Activated effector memory CD4-positive, alpha-beta T cell treated with anti-CD3 and anti-CD28 coated beads, Interleukin-2, amount 50 U/mL, for 16 hours (primary cell): ENCODE measurements around the gene JAK1.
"Not testable (repeated sequence)": the region's sequence is repeated elsewhere in the genome, so short reads cannot be mapped to it uniquely, and the experiment has no call there.

Experiments
- DNase-seq: peaks from one replicate; pipeline ENCODE4 v3.0.0-alpha.2; 2020

JAK1 gene

DNA sequence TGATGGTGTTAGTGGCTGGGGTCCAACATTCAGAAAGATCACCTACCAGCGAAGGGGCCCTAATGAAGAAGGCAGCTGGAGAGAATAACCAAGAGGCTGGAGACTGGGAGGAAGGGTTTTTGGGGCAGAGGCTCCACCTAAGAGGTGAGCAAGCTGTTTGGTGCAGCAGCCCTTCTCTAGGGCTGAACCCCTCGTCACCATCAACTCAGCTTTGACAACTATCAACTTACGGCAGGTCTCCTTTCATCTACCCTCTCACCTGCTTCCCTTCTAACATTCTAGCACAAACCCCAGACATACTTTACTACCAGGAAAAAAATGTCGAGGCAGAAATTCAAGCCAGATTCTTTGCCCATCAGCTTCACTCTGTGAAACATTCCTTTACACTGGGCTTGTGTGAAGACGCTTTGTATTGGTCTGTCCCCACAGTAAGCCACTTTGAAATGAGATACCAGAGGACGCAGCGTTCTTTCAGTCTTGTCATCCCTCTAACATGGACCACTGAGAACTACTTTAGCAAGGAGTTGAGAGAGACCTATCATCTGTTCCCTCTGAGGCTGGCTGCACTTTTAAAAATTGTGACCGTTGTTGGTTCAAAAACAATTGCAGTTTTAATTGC, 136.8 kb downstream of the JAK1 start:
- no peak for DNase-seq

DNA sequence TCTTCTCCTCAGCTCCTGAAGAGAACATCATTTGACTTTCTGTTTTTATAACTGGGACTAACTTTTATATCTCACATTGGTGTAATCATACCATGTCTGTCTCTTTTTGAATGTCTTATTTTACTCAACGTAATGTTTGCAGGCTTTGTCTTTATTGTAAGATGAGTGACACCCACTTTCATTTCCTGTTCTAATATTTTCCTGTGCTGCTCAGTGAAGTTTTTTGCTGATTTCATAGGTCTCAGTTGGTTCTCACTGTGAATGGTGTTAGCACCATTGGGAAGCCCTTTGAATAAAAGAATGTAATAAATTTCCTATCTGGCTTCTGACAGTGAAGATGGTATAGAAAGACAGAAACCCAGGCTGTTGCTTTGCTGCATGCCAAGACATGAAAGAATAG, 137.5 kb downstream of the JAK1 start:
- no peak for DNase-seq

DNA sequence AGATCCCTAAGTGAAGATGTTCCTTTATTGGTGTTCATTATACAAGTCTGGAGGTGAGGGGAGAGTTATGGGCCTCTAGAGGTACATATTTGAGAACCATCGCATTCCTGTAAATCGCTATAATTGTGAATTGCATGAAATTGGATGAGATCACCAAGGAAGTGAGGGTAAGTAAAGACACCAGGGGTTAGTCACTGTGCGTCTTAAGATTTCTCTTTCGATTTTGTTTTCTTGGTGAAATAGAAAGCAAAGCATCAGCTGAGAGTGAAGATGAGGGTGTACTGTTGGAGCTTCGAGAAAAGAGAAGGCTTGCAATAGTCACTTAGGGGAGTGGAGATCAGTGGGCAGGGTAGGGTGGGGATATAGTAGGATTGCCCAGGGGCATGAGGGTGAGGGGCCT, 139.4 kb downstream of the JAK1 start:
- no peak for DNase-seq

DNA sequence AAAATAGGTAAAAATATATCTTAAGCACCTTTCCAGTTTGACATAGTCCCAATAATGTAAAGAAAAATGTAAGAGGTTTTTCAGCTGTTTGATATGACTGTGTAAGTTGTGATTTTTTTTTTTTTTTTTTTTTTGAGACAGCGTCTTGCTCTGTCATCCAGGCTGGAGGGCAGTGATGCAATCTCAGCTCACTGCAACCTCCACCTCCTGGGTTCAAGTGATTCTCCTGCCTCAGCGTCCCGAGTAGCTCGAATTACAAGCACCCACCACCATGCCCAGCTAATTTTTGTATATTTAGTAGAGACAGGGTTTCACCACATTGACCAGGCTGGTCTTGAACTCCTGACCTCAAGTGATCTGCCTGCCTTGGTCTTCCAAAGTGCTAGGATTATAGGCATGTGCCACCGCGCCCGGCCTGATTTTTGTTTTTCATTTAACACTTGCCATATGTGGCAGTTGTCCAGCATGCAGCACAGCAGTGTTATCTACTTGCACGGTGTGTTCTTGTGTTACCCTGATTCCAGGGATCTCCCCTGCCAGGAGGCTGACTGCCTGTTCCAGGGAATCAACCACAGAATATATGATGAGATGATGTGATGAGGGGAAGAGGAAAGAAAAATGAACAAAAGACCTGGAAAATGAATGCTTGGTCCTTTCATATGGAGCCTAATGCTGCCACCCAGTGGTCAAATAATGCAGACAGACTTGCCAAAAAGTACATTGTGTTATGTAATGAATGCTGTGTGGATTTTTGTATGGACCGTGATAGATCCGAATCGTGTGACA, 142.5 kb downstream of the JAK1 start:
- DNase-seq = peak; percentile 77

DNA sequence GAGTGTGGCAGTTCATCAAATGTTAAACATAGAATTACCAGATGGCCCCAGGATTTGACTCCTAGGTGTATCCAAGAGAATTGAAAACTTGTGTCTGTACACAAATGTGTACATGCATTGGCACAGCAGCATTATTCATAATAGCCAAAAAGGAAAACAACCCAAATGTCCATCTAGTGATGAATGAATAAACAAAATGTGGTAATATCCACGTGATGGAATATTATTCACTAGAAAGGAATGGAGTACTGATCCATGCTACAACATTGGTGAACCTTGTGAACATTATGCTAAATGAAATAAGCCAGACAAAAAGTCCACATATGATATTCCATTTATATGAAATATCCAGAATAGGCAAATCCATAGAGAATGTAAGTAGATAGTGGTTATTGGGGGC, 143.7 kb downstream of the JAK1 start:
- no peak for DNase-seq

DNA sequence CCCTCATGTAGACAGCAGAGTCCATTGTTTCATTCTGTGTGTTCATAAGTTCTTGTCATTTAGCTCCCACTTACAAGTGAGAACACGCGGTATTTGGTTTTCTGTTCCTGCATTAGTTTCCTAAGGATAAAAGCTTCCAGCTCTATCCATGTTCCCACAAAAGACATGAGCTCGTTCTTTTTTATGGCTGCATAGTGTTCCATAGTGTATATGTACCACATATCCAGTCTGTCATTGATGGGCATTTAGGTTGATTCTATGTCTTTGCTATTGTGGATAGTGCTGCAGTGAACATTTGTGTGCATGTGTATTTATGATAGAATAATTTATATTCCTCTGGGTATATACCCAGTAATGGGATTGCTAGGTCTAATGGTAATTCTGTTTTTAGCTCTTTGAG, 145.8 kb downstream of the JAK1 start:
- not testable (repeated sequence) for DNase-seq

DNA sequence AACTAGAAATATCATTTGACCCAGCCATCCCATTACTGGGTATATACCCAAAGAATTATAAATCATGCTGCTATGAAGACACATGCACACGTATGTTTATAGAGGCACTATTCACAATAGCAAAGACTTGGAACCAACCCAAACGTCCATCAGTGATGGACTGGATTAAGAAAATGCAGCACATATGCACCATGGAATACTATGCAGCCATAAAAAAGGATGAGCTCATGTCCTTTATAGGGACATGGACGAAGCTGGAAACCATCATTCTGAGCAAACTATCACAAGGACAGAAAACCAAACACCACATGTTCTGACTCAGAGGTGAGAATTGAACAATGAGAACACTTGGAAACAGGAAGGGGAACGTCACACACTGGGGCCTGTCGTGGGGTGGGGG, 149.0 kb downstream of the JAK1 start:
- DNase-seq = not testable (repeated sequence)

DNA sequence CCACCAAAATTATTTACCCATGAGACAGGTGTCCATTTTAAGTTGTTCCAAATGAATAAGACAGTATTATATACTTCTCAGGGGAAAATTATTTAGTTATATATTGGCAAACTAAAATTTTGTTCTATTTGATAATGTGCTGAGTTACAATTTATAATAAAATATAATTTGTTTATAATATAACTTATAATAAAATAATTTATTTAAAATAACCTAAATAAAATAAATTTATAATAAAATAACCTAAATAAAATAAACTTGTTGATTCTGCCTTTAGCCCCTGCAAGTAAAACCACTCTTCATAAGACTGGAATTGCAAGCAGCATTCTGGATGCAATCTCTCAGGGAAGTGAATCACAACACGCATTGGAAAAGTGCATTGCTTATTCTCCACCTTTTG, 151.9 kb downstream of the JAK1 start:
- no peak for DNase-seq

DNA sequence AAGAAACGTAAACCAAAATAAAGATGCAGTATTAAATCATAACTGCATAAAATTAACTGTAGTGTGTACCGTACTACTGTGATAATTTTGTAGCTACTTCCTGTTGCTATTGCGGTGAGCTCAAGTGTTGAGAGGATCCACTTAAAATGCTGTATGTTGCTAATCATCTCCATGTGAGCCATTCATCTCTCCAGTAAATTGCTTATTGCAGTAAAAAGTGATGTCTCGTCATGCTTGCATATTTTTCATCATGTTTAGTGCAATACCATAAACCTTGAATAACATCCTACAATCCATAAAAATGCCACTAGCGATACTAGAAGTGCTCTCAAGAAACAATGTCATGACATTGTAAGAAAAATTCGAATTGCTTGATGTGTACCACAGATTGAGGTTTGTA, 155.2 kb downstream of the JAK1 start:
- no peak for DNase-seq

DNA sequence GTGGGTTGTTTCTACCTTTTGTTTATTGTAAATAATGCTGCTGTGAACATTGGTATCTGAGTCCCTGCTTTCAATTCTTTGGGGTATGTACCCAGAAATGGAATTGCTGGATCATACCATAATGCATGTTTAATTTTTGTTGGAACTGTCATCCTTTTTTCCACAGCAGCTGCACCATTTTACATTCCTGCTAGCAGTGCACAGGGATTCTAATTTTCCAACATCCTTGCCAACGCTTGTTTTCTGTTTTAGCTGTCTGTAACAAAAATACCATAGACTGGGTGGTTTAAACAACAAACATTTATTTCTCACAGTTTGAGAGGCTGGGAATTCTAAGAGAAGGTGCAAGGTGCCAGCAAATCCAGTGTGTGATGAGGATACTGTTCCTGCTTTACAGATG, 156.3 kb downstream of the JAK1 start:
- DNase-seq = no peak

DNA sequence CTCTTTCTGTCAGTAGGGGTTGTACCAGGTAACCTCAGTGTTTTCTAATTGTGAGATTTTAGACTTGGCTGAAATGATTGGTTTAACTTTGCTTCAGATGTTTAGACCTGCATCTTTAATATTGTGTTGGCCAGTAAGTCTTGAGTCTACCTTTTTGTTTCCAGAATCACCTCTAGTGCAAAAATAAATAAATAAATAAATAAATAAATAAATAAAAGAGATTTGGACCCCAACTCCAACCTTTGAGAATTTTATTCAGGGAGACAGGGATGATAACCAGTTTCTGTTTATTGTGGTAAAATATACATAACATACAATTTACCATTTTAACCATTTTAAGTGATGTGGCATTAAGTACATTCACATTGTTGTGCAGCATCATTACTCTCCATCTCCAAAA, 157.0 kb downstream of the JAK1 start:
- no peak for DNase-seq

DNA sequence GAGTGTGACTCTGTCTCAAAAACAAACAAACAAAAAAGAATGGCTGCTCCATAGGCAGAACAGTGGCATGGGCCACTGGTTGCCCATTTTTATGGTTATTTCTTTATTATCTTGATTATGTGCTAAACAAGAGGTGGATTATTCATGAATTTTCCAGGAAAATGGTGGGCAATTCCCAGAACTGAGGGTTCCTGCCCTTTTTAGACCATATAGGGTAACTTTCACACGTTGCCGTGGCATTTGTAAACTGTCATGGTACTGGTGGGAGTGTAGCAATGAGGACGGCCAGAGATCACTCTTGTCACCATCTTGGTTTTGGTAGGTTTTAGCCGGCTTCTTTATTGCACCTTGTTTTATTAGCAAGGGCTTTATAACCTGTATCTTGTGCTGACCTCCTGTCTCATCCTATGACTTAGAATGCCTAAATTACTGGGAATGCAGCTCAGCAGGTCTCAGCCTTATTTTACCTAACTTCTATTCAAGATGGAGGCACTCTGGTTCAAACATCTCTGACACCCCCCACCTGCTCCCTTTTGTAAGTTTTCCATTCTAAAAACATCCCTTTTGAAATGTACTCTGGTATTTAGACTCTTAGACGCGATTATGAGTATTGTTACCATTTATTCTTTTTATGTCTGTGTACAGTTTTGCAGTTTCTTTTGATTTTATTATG, 164.4 kb downstream of the JAK1 start:
- DNase-seq = no peak

DNA sequence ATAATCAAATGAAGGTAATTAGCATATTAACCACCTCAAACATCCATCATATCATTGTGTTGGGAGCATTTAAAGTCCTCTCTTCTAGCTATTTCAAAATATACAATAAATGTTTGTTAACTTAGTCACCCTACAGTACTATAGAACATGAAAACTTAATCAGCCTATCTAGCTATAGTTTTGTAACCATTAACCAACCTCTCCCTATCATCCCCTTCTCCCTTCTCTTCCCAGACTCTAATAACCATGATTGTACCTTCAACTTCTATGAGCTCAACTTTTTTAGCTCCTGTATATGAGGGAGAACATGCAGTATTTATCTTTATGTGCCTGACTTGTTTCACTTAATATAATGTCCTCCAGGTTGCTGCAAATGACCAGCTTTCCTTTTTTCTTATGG, 167.5 kb downstream of the JAK1 start:
- no peak for DNase-seq

DNA sequence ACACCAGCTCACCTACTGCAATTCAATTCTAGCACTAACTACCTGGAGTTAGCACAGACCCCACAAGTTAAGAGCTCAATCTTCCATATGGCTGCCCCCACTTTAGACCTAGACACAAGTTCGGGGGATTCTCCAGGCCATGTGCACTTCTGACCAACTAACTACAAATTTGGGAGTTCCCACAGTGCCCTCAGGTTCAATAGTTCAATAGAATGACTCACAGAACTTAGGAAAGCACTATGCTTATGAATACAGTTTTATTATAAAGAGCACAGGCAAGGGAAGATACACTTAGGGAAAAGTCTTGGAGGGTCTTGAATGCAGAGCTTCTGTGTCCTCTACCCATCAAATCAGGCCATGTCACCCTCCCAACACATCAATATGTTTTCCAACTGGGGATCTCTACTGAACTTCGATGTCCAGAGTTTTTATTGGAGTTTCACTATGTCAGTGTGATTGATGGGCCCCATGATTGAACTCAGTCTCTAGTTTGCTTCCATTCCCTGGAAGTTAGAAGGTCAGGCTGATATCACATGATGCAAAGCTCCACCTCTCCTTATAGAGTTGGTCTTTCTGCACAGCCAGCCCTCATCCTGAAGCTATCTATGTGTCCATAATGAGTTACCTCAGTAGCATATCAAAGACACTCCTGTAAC, 175.4 kb downstream of the JAK1 start:
- no peak for DNase-seq
